Neural crest cell (in vitro differentiated cells): Measurements from ENCODE around the gene FAR1. TPM values are rescaled to one million over a fixed set of nuclear protein-coding genes. Genes with fewer than 3 reads are reported as not detected.

Experiments
- DNase-seq: peaks from one replicate; pipeline ENCODE4 v3.0.0; 2021; ENCODE audit warnings: low read depth, mixed read lengths, low spot score
- H3K27ac Mint-ChIP-seq: one replicate; pipeline ENCODE4 v1.8.0; 2021; ENCODE audit warnings: mild to moderate bottlenecking, mixed read lengths; ENCODE audit not compliant: unreplicated experiment
- H3K27me3 Mint-ChIP-seq: 2 replicates; pipeline ENCODE4 v1.8.0; 2021; ENCODE audit warnings: low read depth, mild to moderate bottlenecking, mixed read lengths
- H3K36me3 Mint-ChIP-seq: 2 replicates; pipeline ENCODE4 v1.8.0; 2021; ENCODE audit warnings: low read depth, mild to moderate bottlenecking, mixed read lengths
- H3K4me1 Mint-ChIP-seq: 2 replicates; pipeline ENCODE4 v1.8.0; 2021; ENCODE audit warnings: mixed read lengths
- H3K4me3 Mint-ChIP-seq: one replicate; pipeline ENCODE4 v1.8.0; 2021; ENCODE audit warnings: mild to moderate bottlenecking, mixed read lengths
- H3K9me3 Mint-ChIP-seq: 2 replicates; pipeline ENCODE4 v1.8.0; 2021; ENCODE audit warnings: mixed read lengths
- CTCF ChIP-seq: fragments of 200-600 bp; sonication (generic); conservative IDR thresholded peaks from 2 replicates; pipeline ENCODE4 v1.5.0; 2021; ENCODE audit warnings: antibody characterized with exemption, mild to moderate bottlenecking
- total RNA-seq: library from RNA; stranded (reverse); gene quantifications from 2 replicates; pipeline ENCODE4 v1.2.1, GENCODE V29; 2021

FAR1 gene
- total RNA-seq, 1 donor from 2014 or later: 60.8 TPM

DNA sequence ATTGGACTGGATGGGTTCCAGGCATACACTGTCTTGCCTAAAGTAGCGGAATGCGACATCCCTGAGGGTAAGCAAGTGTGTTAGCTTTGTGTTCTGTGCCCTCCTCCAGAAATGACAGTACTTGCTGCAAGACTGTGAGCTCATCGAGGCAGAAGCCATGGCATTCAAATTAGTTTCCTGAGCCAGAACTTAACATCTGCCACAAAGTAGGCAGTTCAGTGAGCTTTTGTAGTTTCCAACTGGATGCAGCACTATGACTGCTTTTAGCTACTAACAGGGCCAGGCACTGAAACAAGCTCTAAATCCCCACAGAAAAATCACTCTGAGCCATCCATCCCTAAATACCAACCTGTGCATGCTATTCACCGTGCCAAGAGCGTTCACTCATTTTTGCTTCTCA, 1.2 kb upstream of the FAR1 start:
- peak overlapping the region; percentile 94 for H3K4me3 Mint-ChIP-seq
- no peaks in the 10 kb centered on the region for H3K9me3 Mint-ChIP-seq
- no peak overlapping the region for H3K27ac Mint-ChIP-seq
- H3K27me3 Mint-ChIP-seq: peaks cover 2% of the 10 kb centered on the region
- no peak for TF ChIP-seq CTCF
- DNase-seq: no peak
- H3K36me3 Mint-ChIP-seq: peaks cover 4% of the 10 kb centered on the region
- H3K4me1 Mint-ChIP-seq: peaks cover 32% of the 10 kb centered on the region

DNA sequence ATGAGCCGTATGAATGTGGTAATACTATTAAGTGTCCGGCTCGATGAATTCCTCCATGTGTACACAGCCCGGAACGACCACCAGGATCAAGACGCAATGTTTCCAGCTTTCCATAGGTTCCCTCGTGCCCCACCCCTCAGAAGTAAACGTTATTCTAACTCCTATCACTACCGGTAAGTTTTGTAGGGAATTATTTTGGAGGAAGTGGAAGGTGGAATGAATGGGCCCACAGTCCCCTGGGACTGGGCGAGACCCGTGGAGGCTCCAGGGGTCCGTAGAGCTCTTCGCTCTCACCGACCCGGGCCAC, 720 bp upstream of the FAR1 start:
- Mint-ChIP-seq H3K4me1 (peaks cover 34% of the 10 kb centered on the region), H3K36me3 (peaks cover 4% of the 10 kb centered on the region), H3K27me3 (peaks cover 2% of the 10 kb centered on the region), H3K9me3 (no peaks in the 10 kb centered on the region), H3K27ac (peak overlapping the region; percentile 86), H3K4me3 (peak overlapping the region; percentile 94)
- no peak for TF ChIP-seq CTCF
- DNase-seq: no peak

DNA sequence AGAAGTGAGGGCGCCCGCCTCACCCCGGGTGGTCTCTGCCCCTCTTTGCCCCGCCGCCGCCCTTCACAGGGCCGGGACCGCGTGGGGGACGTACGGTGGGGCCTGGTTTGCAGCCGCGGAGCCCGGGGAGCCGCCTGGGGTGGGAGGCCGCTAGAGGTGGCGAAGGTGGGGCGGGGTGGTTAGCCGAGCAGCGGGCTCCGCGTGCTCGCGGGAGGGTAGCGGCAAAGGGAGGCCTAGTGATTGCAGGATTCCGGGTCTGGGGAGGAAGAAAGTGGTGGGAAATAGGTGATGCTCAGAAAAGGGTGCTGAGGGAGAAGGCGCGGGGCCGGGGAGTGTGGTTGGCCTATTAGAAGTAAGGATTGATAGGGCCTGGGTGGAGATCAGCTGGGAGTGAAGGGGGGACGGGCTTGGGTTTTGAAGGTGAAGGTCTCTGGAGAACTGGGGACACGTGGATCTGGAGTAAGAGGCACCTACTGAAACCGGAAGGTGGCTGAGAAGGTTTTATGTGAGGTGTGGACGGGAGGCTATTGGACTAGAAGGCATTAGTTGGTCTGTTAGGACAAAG, 571 bp downstream of the FAR1 start:
- DNase-seq: peak; percentile 19
- Mint-ChIP-seq H3K36me3 (peaks cover 4% of the 10 kb centered on the region), H3K27me3 (no peaks in the 10 kb centered on the region), H3K4me1 (peaks cover 37% of the 10 kb centered on the region), H3K9me3 (no peaks in the 10 kb centered on the region), H3K4me3 (peak overlapping the region; percentile 98), H3K27ac (peak overlapping the region; percentile 93)
- no peak for TF ChIP-seq CTCF

DNA sequence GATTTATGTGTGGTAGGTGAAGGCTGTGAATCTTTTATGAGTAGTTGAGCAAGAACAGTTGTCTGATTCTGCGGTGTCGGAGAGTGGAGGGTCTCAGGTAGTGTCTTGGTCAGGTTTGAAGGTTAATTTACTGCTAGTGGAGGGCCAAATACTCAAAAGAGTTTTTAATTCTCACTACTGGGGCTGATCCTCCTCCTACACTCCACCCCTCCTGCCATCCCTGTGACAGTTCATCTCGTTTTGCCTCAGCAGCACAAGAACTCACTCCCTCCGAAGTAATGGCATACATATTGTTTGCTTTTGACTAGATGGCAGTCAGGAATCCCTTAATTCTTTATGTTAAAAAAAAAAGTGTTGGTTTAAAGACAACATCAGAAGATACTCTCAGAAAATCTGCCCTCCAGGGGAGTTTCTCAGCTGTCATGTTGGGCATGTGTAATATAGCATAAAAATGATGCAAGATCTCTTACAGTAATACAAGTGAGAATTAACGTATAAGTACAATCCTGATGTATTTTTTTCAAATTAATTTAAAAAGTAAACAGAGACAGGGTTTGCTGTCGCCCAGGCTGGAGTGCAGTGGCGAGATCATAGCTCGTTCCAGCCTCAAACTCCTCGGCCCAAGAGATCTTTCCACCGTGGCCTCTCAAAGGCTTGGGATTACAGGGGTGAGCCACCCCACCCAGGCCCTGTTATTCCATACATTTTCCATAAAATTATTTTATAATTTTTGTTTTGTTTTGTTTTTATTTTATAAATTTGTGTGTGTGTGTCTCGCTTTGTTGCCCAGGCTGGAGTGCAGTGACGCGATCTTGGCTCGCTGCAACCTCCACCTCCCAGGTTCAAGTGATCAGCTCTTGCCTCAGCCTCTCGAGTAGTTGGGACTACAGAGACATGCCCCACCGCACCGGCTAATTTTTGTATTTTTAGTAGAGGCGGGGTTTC, 1.3 kb downstream of the FAR1 start:
- Mint-ChIP-seq H3K9me3 (no peaks in the 10 kb centered on the region), H3K4me1 (peaks cover 37% of the 10 kb centered on the region), H3K27me3 (no peaks in the 10 kb centered on the region), H3K36me3 (peaks cover 4% of the 10 kb centered on the region), H3K27ac (peak overlapping the region; percentile 93), H3K4me3 (peak overlapping the region; percentile 98)
- no peak for TF ChIP-seq CTCF
- DNase-seq: no peak

DNA sequence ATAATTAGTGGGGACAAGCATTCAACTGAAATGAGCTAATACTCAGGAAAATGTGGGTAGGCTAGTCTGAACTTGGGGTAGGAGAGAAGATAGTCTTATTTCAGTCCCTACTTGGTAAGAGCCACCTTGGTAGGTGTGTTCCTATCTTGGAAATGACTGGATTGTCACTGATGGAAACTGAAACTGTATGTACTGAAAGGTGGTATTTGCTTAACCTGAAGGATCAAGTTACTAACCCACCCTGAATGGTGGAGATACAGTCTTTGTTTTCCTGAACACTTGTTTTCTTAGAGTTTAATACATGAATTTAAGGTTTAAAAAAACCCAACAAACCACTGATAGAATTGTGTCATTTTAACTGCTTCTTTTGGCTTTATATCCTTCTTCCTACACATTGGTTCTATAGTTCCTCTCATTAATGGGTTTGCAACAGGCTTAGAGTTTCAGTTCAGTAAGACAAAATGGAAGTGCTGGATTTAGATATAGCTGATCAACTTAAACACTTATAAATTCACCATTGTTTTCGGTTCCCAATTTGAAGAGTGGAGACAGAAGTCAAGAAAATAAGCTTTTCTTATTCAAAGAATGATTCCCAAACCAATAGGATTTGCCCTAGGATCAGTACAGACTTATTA, 4.2 kb downstream of the FAR1 start:
- H3K36me3 Mint-ChIP-seq: peaks cover 4% of the 10 kb centered on the region

More for the DNA sequence above, 4.2 kb downstream of the FAR1 start:
- Mint-ChIP-seq H3K27ac (no peak overlapping the region), H3K9me3 (no peaks in the 10 kb centered on the region), H3K4me1 (peaks cover 41% of the 10 kb centered on the region), H3K27me3 (no peaks in the 10 kb centered on the region), H3K4me3 (peak overlapping the region; percentile 32)
- TF ChIP-seq CTCF: no peak
- DNase-seq: no peak
